Measurements from ENCODE around the gene DPPA3.

DNA sequence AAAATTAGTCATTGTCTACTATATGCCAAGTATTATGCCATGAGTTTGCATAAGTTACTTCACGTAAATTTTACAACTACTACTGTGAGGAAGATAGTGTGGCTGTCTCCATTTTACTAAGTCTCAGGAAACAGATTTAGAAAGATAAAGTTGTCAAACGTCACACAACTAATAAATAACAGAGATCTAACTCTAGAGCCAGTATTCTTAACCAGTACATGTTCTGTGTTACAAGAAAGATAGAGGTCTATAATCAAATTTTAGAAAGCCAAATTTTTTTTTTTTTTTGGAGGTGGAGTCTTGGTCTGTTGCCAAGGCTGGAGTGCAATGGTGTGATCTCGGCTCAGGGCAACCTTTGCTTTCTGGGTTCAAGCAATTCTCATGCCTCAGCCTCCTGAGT lies 21.8 kb downstream of the DPPA3 start:
- TF ChIP-seq, protein P1, sequence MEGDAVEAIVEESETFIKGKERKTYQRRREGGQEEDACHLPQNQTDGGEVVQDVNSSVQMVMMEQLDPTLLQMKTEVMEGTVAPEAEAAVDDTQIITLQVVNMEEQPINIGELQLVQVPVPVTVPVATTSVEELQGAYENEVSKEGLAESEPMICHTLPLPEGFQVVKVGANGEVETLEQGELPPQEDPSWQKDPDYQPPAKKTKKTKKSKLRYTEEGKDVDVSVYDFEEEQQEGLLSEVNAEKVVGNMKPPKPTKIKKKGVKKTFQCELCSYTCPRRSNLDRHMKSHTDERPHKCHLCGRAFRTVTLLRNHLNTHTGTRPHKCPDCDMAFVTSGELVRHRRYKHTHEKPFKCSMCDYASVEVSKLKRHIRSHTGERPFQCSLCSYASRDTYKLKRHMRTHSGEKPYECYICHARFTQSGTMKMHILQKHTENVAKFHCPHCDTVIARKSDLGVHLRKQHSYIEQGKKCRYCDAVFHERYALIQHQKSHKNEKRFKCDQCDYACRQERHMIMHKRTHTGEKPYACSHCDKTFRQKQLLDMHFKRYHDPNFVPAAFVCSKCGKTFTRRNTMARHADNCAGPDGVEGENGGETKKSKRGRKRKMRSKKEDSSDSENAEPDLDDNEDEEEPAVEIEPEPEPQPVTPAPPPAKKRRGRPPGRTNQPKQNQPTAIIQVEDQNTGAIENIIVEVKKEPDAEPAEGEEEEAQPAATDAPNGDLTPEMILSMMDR (IDR thresholded peaks at IDR 0.05) = no peak
- no peak for TF ChIP-seq POLR2AphosphoS5 (IDR thresholded peaks at IDR 0.05)

All from breast epithelium (tissue), 3 donors.